Measurements from ENCODE around the gene ATG4B.
"Not testable (repeated sequence)": the region's sequence is repeated elsewhere in the genome, so short reads cannot be mapped to it uniquely, and the experiment has no call there.

Gene ATG4B

DNA sequence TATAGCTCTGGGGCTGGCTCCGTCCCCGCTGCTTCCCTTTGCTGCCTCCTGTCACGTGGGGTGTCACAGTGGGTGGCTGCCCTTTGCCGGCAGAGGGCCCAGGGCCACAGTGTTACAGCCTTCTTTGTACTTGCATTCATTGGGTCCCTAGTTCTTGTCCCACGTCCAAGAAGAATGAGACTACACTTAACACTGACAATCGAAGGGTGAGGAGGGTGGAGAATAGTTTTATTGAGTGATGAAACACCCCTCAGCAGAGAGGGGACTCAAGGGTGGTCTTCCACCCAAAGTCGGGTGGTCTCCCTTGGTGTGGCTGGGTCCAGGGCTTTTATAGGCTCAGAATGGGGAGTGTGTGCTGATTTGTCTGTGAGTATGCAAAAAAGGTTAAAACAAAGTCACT, 1.9 kb downstream of the ATG4B start:
- no peak for DNase-seq (ENCODE audit: low read depth, low spot score)

DNA sequence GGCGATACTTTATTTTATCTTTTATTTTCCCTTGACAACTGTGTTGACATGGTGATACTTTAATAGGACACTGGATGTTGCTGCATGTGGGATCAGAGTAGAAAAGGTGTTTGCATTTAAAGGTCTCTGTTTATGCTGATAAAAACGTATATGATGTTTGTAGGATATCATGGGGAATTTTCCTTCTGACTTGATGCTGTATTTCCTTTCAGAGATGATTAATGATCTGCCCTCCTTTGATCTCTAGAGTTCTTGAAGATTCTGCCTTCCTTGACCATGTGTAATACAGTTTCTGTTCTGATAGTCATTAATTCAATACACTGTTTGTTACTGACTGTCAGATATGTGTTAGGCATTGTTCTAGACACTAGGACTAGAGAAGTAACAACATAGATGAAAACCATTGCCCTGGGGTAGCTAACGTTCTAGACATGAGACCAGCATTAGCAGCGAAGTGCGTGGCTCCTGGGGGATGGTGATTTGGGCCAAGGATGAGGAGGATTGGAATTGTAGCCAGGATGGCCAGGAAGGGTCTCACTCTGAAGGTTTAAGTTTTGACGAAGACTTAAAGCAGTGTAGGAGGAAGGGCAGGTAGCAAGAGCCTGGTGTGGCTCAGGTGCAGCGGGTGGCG, 2.8 kb downstream of the ATG4B start:
- no peak for DNase-seq (ENCODE audit: low read depth, low spot score)

DNA sequence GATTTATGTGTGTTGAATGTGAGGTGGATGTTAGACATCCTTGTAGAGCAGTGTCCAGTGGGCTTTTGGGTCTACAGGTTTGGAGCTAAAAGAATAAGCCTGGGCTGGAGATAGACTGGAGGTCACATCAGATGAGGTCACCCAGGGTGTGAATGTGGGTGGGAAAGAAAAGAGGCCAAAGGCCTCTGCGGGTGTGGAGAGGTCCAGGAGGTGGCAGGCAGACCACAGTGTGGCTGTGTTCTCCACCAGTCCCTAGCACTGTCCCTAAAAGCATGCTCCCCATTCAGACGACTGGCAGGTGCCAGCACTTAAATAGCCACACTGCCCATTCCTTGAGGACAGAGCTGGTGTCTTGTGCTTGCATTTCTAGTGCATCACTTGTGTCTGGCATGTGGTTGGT, 4.1 kb downstream of the ATG4B start:
- no peak for DNase-seq (ENCODE audit: low read depth, low spot score)

DNA sequence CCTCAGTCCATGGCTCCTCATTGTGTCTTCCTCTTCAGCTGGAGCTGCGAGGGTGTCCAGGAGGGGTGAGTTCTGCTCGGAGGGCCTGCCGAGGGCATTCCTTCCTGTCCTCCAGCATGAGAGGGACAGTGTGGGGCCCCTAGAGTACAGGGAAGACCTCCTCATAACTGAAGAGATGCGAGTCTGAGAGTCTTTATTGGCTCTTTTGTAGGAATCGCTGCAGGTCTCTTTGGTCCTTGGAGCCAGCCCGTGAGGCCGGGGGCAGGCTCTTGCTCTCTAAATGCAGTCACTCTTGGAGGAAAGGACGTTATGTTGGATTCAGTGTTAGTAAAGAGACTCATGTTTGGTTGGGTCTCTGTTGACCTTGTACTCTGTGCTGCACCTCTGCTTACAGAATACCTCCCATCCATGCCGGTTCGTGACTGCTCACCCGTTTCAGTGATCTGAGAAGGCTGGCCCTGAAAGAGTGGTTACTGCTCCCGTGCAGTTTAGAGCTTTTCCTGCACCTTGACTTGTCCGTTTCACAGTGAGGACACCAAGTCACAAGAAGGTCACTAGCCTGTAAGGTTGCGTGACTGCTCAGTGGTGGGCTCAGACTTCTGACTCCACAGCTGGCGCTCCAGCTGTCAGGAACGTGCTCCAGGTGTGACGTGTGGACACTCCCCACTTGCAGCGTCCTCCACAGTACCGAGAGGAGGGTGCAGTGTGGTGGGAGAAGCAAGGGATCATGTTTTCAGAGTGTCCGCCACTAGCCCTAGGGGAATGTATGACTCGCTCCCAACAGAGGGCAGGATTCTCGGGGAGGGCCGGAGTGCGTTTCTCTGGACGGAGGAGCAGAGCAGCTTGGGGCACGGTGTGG, 7.8 kb downstream of the ATG4B start:
- DNase-seq (ENCODE audit: low read depth, low spot score), result no peak

DNA sequence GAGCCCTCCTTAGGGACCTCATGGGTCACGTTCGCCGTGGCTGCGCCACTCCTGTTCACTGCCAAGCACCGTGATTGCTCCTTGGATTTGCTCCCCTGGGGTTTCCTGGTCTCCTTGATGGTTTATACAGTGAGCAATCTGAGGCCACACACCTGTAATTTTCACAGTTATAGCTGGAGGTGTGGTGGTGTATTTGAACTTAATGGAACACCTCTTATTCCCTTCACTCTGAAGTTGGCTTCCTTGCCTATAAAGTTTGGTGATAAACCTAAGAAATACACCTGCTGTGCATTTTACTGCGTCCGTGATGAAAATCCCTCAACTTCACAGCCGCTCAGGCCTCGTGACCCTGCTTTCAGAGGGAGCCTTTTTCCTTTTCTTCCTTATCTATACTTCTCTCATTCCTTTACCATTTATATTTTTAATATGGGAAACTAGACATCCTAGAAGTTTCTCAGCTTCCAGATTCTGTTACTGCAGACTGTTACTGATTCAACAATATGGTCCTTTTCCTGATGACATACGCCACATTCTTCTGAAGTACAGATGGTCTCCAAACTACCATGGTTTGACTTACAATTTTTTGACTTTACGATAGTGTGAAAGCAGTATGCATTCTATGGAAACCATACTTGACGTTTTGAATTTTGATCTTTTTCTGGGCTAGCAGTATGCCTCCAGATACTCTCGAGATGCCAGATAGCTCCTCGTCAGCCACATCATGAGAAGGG, 8.6 kb downstream of the ATG4B start:
- DNase-seq (ENCODE audit: low read depth, low spot score), result no peak

DNA sequence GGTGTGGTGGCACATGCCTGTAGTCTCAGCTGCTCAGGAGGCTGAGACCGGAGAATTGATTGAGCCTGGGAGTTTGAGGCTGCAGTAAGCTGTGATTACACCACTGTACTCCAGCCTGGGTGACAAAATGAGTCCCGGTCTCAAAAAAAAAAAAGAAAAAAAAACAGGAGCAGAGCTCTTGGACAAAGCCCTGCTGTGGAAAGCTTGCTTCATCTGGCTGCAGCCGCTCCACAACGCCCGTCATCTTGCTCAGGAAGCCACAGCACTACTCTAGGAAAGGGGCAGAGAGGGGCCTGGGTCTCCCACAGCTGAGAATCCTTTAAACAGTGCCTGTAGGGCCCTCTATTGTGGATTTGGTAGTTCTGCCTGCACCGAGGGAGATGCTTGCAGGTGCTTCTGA, 11.0 kb downstream of the ATG4B start:
- DNase-seq (ENCODE audit: low read depth, low spot score), result no peak

DNA sequence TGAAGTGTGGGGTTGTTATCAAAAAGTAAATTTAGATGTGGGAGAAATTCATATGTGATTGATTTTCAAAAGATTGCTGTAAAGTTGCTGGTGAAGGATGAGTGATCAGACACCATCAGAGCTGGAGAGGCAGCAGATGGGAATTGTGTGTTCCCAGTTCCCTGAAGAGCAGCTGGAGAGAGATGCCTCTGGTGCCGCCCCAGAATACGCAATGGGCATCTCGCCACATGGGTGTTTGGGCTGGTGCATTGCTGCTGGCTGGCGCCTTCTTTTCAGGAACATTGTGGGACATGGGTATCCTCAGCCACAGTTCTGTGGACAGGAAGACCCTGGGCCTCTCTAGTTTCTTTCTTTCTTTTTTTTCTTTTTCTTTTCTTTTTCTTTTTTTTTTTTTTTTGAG, 11.9 kb downstream of the ATG4B start:
- DNase-seq (ENCODE audit: low read depth, low spot score), result no peak

DNA sequence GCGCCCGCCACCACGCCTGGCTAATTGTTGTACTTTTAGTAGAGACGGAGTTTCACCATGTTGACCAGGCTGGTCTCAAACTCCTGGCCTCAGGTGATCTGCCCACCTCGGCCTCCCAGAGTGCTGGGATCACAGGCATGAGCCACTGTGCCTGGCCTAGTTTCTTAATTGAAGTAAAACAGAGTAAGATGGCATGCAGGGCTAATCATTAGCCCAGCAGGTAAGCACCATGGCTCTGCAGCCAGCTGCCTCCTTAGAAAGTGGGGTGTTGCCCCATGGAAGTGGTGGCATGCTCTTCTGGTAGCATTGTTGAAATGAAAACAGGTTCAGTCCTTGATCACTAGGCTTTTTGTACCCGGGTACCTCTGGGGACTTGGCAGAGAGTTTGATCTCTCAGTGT, 12.4 kb downstream of the ATG4B start:
- DNase-seq (ENCODE audit: low read depth, low spot score), result no peak

DNA sequence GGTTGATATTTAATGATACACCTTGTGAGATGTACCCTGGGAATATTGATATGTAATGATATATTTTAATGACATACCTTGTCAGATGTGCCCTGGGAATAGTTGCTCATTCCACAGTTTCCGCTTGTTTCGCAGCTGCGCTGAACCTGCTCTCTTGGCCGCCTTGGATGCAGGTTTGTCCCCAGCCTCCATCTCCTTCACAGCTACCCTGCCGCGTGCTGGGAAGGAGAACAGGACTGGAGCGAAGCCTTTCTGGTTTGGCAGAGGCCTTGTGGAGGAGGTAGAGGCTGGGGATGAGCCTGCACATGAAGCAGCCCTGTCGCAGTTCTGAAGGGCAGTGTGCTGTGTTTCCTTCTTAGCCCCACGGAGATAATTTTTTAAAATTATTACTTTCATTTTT, 14.6 kb downstream of the ATG4B start:
- DNase-seq (ENCODE audit: low read depth, low spot score), result no peak

DNA sequence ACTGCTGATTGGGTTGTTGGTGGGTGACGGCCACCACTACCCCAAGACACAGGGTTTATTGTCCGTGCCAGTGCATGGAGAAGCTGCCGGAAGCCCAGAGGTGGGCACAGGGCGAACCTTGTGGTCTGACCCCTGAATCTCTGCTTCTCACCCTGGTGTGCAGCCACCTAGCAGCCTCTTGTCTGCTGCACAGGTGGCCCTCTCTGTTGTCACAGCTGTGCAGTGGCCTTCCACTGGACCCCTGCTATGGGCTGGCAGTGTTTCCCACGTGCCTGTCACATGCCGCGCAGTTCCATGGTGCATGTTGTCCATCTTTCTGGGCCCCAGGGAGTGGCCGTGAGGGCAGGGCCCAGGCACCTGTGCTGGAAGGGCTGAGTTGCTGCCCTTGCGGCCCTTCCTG, 15.2 kb downstream of the ATG4B start:
- DNase-seq (ENCODE audit: low read depth, low spot score), result no peak

DNA sequence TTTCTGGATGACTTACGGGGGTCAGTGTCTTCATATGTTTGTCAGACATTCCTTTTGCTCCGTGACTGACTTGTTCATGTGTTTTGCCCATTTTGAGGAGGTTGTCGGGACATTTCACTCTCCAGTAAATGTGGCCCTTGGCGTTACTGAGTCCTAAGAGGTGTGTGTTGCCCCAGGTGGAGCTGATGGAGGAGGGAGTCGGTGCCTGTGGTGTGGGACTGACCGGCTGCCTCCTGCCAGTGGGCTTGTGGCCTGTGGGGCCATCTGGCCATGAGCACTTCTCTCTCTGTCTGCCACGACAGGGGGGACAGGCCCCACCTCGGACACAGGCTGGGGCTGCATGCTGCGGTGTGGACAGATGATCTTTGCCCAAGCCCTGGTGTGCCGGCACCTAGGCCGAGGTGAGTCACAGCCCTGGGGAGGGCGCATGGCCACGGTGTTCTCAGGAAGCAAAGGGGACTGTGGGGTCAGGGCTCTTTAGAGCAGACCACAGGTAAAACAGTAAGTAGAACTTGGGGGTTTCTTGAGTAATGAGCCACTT, 15.8 kb downstream of the ATG4B start:
- DNase-seq (ENCODE audit: low read depth, low spot score), result no peak

DNA sequence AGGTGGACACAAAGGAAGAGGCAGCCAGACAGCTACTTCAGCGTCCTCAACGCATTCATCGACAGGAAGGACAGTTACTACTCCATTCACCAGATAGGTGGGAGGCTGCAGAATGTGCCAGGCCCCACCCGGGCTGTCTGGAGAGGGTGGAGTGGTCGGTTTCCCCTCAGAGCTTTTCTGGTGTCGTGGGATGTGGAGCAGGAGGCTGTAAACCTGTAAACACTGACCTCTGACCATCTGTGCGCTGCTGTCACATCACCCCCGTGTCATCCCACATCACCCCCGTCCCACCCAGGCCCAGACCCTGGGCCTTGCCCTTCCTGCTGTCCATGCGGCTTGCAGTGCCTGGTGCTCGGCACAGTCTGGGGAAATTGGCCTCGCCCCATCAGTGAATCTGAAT, 17.1 kb downstream of the ATG4B start:
- DNase-seq (ENCODE audit: low read depth, low spot score), result no peak

DNA sequence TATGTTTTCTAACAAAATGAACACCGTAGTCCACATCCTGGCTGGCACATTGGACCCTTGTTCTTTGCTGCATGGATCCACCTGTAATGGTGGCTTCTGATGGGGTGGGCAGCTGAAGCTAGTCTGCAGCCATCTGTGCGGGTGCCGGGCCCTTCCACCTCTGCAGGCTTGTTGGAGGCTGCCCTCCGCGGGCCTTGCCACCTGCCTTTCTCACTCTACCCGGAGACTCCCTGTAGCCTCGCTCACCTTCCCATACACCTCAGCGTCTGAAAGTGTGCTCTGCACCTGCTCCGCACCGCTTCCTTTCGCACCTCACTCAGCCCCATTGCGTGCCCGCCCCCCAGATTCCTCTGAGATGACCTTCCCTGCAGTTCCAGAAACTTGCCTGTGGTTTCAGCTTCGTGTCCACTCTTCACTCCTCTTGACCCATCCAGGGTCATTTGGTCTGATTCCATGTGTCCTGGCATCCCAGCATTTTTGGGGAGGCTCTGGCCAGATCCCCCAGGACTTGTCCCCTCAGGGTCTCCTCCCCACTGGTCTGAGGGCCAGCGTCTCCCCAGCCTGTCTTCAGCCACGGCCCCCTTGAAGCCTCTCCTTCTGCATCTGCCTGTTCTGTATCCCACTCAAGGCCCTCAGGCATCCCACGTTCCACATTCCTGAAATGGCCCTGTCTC, 18.2 kb downstream of the ATG4B start:
- DNase-seq (ENCODE audit: low read depth, low spot score), result no peak

DNA sequence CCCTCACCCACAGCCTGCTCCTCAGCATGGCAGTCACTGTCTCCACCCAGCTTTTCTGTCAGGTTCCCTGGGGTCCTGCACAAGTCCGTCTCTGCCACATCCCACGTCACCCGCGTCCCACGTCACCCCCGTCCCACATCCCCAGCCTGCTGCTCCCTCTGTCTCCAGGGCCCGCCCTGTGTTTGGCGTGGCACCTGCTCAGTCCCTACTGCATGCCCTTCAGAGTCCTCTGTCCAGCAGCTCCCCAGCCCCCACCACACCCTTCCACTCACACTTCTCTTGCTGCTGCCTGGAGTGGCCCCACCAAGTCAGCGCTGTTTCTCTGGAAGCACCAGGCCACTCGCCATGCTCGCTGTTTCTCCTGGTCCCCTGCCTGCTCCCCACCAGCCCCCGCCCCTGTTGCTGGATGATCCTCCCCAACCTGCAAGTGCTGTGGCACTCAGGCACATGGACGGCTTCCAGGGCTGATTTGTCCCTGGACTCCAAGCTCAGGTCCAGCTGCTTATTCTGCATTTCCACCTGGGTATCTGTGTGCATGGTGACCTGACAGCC, 18.8 kb downstream of the ATG4B start:
- no peak for DNase-seq (ENCODE audit: low read depth, low spot score)

DNA sequence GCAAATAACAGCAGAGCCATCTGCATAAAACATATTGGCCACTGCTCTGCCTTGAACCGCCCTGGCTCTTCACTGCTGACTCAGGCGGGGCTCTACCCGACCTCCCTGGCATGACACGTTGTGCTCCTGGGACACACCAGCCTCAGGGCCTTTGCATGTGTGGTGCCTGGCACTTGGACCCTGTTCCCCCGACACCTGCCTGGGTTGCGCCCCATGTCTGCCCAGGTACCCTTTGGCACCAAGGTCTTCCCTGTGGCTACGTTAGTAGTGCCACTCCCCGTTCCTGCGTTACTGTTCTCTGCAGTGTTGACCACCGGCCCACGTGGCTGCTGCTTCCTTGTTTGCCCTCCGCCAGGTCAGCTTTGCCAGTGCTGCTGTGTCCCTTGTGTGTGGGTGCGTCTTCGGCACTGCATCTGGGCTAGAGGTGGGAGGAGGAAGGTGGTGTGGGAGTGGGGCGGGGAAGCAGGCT, 20.3 kb downstream of the ATG4B start:
- DNase-seq (ENCODE audit: low read depth, low spot score), result no peak

DNA sequence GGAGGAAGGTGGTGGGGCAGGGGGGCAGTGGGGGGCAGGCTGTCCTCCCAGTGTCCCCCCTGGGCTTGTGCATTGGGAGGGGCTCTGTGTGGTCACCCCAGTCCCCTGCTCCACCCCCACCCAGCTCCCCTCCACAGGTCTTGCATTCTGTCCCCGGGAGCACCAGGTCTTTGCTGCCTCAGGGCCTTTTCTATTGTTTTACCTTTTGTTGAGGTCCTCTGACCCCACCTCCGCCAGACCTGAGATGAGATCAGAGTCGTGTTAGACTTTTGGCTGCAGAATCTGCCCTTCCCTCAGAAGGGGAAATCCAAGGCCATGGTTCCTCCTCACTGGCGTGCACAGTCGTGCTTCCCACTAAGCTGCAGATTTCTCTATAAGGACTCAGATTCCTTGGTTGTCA, 20.8 kb downstream of the ATG4B start:
- DNase-seq (ENCODE audit: low read depth, low spot score), result no peak

DNA sequence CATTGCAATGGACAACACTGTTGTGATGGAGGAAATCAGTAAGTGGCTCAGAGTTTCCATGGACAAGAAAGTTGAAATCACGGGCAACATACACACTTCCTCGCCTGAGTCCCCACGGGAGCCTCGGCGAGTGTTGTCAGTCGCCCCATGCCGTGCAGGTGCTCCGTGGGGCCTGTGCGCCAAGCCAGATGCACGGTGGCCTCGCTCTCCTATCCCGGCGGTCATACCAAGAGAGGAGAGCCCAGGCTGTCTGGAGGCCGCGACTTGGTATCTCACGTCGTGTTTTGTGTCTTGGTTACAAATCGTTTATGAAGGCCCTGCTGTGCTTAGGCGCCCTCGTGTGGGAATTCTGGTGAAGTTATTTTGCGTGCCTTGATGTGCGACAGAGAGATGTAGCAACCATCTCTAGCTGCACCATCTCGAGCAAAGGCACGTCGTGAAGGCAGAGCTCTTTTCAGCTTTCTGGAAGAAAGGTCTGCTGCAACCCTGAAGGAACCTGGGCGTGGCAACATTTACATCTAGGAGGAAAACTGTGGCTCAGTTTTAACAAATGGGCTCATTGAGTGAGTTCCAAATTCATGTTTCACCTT, 21.8 kb downstream of the ATG4B start:
- DNase-seq (ENCODE audit: low read depth, low spot score), result no peak

DNA sequence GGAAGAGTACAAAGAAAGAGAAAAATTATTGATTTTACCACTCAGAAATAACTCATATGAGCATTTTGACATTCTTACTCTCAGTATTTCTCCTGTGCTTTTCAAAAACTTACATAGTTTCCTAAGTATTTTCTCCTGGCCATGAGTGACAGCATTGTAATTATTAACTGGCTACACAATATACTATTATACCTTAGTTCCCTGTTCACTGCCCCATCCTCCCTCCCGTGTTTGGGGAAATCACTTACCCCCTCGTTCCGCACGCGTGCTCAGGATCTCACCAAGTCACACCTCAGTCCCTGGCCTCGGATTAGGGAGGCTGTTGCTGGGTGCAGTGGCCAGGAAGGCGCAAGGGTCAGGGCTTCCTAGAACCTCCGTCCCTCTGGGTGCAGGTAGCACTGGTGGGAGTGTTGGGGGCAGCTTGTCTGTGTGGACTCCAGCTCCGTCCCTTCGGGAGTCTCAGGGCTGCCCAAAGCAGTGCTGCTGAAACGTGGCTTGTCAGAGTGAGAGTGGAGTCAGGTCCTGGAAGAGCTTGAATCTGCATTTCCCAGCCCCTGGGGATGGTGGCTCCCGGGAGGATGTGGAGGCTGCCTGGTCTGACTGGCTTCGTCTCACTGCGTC, 23.2 kb downstream of the ATG4B start:
- DNase-seq (ENCODE audit: low read depth, low spot score), result no peak

DNA sequence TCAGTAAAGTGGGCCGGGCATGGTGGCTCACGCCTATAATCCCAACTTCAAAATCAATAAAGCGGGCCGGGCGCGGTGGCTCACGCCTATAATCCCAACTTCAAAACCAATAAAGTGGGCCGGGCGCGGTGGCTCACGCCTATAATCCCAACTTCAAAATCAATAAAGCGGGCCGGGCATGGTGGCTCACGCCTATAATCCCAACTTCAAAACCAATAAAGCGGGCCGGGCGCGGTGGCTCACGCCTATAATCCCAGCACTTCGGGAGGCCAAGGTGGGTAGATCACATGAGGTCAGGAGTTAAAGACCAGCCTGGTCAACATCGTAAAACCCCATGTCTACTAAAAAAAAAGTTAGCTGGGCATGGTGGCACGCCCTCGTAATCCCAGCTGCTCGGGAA, 25.2 kb downstream of the ATG4B start:
- DNase-seq (ENCODE audit: low read depth, low spot score), result not testable (repeated sequence)

DNA sequence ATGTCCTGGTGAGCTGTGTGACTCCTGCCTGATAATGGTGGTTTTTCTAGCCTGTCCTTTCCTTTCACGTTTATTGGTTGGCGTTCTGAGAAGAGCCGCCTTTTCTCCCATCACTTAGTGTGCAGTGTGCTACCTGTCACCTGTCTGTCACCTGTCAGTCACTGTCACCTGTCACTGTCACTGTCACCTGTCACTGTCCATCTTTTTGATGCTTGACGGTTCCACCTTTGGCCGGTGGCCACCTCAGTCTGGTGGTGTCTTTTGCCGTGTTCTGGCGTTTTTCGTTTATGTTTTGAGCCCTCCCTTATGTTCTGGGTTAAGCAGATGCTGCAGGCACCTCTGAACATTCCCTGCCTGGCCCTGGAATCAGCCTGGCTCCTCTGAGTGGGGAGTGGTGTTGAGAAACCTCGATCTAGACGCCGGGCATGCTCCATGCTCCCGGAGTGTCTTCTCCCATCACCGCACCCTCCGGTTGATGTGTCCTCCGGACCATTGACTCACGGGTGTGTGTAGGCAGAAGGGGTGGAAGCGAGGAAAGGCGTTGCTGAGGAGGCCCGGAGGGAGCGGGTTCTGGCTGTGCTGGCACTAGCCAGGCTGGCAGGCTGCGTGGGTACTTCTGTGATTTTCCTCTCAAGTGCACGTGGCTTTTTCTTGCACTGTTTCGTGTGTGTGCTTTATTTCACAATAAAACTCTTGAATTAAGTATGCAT, 28.4 kb downstream of the ATG4B start:
- no peak for DNase-seq (ENCODE audit: low read depth, low spot score)
